Karpas-422 (cell line): Measurements from ENCODE around the gene TNFSF11. TPM values are rescaled to one million over a fixed set of nuclear protein-coding genes. Genes with fewer than 3 reads are reported as not detected.

Experiments
- DNase-seq: peaks from one replicate; pipeline ENCODE4 v3.0.0-alpha.2; 2015
- H2AFZ ChIP-seq: fragments of 200-600 bp; sonication (generic); 2 replicates; pipeline ENCODE4 v1.6.1; 2014; ENCODE audit warnings: antibody characterized with exemption, low read length, mixed read lengths
- H3K27ac ChIP-seq: fragments of 200-600 bp; sonication (generic); 2 replicates; pipeline ENCODE4 v1.5.1; 2014; ENCODE audit warnings: mild to moderate bottlenecking, low read length, moderate library complexity
- H3K27me3 ChIP-seq: fragments of 200-600 bp; sonication (generic); 2 replicates; pipeline ENCODE4 v1.6.1; 2014; ENCODE audit warnings: low read length, mixed read lengths
- H3K36me3 ChIP-seq: fragments of 200-600 bp; sonication (generic); 2 replicates; pipeline ENCODE4 v1.6.1; 2014; ENCODE audit warnings: low read length, mixed read lengths; ENCODE audit not compliant: insufficient read depth
- H3K4me1 ChIP-seq: fragments of 200-600 bp; sonication (generic); 2 replicates; pipeline ENCODE4 v1.6.1; 2014; ENCODE audit warnings: mild to moderate bottlenecking, low read length, mixed read lengths
- H3K4me2 ChIP-seq: fragments of 200-600 bp; sonication (generic); 2 replicates; pipeline ENCODE4 v1.6.1; 2014; ENCODE audit warnings: low read length, low read depth, mild to moderate bottlenecking; ENCODE audit not compliant: poor library complexity, severe bottlenecking
- H3K4me3 ChIP-seq: fragments of 200-600 bp; sonication (generic); 2 replicates; pipeline ENCODE4 v1.5.1; 2014; ENCODE audit warnings: mild to moderate bottlenecking, antibody characterized with exemption, low read length, mixed read lengths
- H3K79me2 ChIP-seq: fragments of 200-600 bp; sonication (generic); 2 replicates; pipeline ENCODE4 v1.6.1; 2014; ENCODE audit warnings: mild to moderate bottlenecking, low read length, mixed read lengths
- H3K9ac ChIP-seq: fragments of 200-600 bp; sonication (generic); 2 replicates; pipeline ENCODE4 v1.6.0; 2014; ENCODE audit warnings: low read length
- H3K9me2 ChIP-seq: fragments of 200-600 bp; sonication (generic), shearing (Covaris generic); replicated peaks from 2 replicates; pipeline ENCODE4 v1.6.0; 2014; ENCODE audit warnings: mild to moderate bottlenecking, low read length, moderate library complexity; ENCODE audit not compliant: insufficient read depth
- H3K9me3 ChIP-seq: fragments of 300-700, 200-600 bp; sonication (generic); 2 replicates; pipeline ENCODE4 v1.6.1; 2014; ENCODE audit warnings: low read length, mixed read lengths
- H4K20me1 ChIP-seq: fragments of 200-600 bp; sonication (generic); 2 replicates; pipeline ENCODE4 v1.6.1; 2014; ENCODE audit warnings: mild to moderate bottlenecking, antibody characterized with exemption, low read length, low read depth; ENCODE audit not compliant: insufficient read depth
- total RNA-seq: library from RNA; depleted of rRNA; stranded (reverse); fragments of >200 nt; shearing (Covaris generic); gene quantifications from 2 replicates; pipeline ENCODE4 v1.2.3, GENCODE V29; 2014; ENCODE audit warnings: low replicate concordance

Gene TNFSF11
- total RNA-seq, 1 experiment from 2014 or later = not detected

DNA sequence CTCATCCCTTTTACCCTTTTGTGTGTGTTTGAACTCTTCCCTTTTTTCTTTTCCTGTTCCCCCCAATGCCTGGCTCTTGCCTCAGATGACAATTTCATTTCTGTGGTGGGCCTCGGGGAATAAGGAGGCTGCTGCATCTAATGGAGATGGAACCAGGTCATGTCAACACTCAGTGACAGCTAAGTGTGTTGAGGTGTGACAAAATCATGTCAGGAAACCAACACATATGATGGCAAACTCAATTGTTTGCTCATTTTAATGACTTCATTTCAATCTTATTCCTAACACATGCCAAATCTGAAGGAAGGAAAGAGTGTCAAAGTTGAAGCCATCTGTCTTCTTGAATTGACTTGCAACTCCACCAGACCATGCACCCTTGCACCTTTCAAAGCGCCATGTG, 36.7 kb downstream of the TNFSF11 start:
- Histone ChIP-seq H2AFZ (no peak overlapping the region), H3K9me3 (no peaks in the 10 kb centered on the region), H3K4me2 (no peak overlapping the region), H3K4me3 (no peak overlapping the region), H3K9ac (no peak overlapping the region), H3K4me1 (peaks cover 26% of the 10 kb centered on the region), H4K20me1 (no peaks in the 10 kb centered on the region), H3K9me2 (no peaks in the 10 kb centered on the region), H3K27ac (no peak overlapping the region), H3K36me3 (no peaks in the 10 kb centered on the region), H3K79me2 (no peaks in the 10 kb centered on the region), H3K27me3 (no peaks in the 10 kb centered on the region)
- DNase-seq = no peak

DNA sequence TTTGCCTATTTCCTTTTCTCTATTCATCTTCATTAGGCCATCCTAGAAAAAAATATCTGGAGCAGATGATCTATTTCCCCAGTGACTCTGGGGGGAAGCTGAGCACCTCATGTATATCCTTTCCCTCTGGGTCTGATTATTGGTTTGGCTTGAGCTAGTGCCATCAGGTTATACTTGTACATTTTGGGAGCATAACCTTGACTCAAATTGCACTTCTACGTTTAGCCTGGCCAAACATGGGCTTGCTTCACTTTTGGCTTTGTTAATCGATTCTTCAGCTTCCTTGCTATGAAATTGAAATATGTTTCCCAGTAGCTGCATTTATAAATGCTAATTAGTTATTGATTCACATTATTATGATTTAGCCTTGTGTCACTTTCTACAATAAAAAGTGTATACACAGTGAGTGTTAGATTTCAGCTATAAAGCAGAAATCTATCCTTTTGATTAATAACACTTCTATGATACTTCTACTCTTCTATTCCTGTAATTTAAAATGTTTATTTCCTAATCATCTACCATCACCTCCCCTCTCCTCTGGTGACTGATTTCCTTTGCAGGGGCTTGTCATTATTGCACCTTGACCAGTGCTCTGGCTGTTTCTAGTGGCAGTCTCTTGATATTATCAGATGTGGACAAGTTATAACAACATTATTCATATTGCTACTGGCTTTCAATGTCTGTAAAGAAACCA, 37.3 kb downstream of the TNFSF11 start:
- no peak overlapping the region for H3K27ac ChIP-seq
- no peak overlapping the region for H3K9ac ChIP-seq
- H3K4me1 ChIP-seq = peaks cover 26% of the 10 kb centered on the region
- no peak overlapping the region for H3K4me2 ChIP-seq
- H3K79me2 ChIP-seq = no peaks in the 10 kb centered on the region
- H3K27me3 ChIP-seq = no peaks in the 10 kb centered on the region
- no peak overlapping the region for H3K4me3 ChIP-seq
- DNase-seq = no peak
- H3K36me3 ChIP-seq = no peaks in the 10 kb centered on the region
- H4K20me1 ChIP-seq = no peaks in the 10 kb centered on the region
- no peaks in the 10 kb centered on the region for H3K9me3 ChIP-seq
- no peak overlapping the region for H2AFZ ChIP-seq
- no peaks in the 10 kb centered on the region for H3K9me2 ChIP-seq

DNA sequence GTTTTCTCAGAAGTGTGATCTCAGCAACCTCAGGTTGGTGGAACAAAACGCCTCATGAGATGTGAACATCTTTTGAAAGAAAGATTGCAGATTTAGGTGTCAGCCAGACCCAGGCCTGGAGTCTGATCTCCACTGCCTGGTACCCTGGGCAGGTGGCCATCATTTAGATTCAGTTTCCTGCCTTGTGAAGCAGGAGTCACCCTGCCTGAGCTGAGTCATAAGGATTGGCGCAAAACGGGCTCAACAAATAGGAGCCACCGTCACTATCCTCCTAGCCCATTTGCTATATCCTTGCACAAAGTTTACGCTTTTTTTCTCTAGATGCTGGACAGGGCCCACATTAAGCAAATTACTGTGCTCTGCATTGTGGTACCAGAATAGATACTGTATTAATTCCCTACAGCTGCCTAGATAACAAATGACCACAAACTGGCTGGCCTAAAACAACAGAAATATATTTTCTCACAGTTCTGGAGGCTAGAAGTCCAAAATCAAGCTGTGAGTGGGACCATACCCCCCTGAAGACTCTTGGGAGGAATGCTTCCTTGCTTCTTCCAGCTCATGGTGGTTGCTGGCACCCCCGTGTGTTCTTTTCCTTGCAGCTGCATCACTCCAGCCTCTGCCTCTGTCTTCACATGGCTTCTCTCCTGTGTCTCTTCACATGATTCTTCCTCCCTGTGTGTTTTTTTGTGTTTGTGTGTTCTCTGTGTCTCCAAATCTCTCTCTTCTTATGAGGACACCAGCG, 38.2 kb downstream of the TNFSF11 start:
- Histone ChIP-seq H3K27me3 (no peaks in the 10 kb centered on the region), H2AFZ (no peak overlapping the region), H3K79me2 (no peaks in the 10 kb centered on the region), H4K20me1 (no peaks in the 10 kb centered on the region), H3K36me3 (no peaks in the 10 kb centered on the region), H3K9me2 (no peaks in the 10 kb centered on the region), H3K9ac (no peak overlapping the region), H3K27ac (no peak overlapping the region), H3K9me3 (no peaks in the 10 kb centered on the region), H3K4me1 (peaks cover 26% of the 10 kb centered on the region), H3K4me2 (no peak overlapping the region), H3K4me3 (no peak overlapping the region)
- no peak for DNase-seq

DNA sequence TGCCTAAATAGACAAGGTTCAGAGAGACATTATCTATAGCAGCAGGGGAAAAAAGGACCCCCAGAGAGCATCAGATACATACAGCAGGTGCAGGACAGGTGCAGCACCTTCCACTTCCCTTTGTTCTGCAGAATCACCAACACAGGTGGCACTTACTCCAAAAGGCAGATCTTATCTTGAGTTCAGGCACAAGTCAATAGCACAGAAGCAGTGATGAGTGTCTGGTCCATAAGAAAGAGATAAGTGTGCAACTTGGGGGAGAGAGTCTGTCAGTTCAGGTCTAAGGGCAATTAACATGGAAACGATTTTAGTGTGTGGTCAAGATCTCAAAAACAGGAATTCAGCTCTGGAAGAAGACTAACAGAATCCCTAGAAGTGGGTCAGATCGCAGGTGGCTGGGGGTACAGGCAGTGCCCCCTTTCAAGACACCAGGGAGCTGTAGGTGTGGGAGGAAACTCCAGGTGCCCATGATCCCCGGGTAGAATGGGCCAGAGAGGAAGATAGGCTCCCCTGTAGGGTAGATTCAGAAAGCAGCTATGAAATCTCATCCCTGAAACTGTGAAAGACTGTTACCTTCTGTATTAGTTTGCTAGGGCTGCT, 40.6 kb downstream of the TNFSF11 start:
- peaks cover 19% of the 10 kb centered on the region for H3K4me1 ChIP-seq
- no peaks in the 10 kb centered on the region for H4K20me1 ChIP-seq
- no peaks in the 10 kb centered on the region for H3K9me3 ChIP-seq
- H3K9me2 ChIP-seq = no peaks in the 10 kb centered on the region
- H3K36me3 ChIP-seq = no peaks in the 10 kb centered on the region
- H3K9ac ChIP-seq = no peak overlapping the region
- no peak overlapping the region for H3K4me2 ChIP-seq
- no peak overlapping the region for H2AFZ ChIP-seq
- no peak for DNase-seq
- no peaks in the 10 kb centered on the region for H3K79me2 ChIP-seq
- no peak overlapping the region for H3K27ac ChIP-seq
- no peaks in the 10 kb centered on the region for H3K27me3 ChIP-seq
- H3K4me3 ChIP-seq = no peak overlapping the region

DNA sequence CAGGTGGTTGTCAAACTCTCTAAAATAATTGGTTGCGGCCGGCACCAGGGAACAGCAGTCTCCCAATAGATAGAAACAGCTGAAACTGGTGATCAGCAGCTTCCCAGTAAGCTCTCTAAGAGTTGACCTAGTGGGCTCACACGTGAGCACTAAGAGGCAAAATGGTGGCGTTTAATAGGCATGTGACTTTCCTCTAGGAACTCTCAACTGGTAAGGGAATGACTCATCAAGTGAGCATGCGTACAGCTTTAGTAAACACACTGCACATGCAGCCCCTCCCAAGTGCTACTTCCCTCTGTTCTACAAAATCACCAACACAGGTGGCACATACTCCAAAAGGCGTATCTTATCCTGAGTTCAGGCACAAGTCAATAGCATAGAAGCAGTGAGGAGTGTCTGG, 41.7 kb downstream of the TNFSF11 start:
- no peaks in the 10 kb centered on the region for H4K20me1 ChIP-seq
- H3K4me1 ChIP-seq = peaks cover 19% of the 10 kb centered on the region
- H3K36me3 ChIP-seq = no peaks in the 10 kb centered on the region
- H3K4me2 ChIP-seq = no peak overlapping the region
- no peak for DNase-seq
- H3K27ac ChIP-seq = no peak overlapping the region
- no peaks in the 10 kb centered on the region for H3K27me3 ChIP-seq
- no peak overlapping the region for H3K9ac ChIP-seq
- H3K4me3 ChIP-seq = no peak overlapping the region
- no peaks in the 10 kb centered on the region for H3K79me2 ChIP-seq
- no peaks in the 10 kb centered on the region for H3K9me3 ChIP-seq
- H3K9me2 ChIP-seq = no peaks in the 10 kb centered on the region
- no peak overlapping the region for H2AFZ ChIP-seq

DNA sequence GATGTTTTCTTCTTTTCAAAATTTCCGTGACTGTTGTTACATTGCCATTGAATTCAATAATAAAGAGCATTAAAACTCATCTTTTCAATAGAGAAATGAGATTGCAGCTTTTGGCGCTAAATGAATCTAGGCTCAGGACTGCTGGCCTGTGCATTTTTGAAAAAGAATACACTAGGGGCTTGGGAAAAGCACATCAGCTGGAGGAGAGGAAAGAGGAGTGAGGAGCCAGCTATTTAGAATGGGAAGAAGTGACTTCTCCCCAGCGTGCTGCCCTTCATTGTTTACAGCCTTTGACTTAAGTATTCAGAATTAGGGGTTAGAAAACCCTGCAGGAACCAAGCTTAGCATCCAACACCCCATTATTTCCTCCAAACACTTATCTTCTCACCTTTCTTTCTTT, 43.3 kb downstream of the TNFSF11 start:
- no peaks in the 10 kb centered on the region for H3K79me2 ChIP-seq
- no peak for DNase-seq
- H3K4me3 ChIP-seq = no peak overlapping the region
- H4K20me1 ChIP-seq = no peaks in the 10 kb centered on the region
- H3K27ac ChIP-seq = no peak overlapping the region
- H3K4me2 ChIP-seq = no peak overlapping the region
- no peaks in the 10 kb centered on the region for H3K9me3 ChIP-seq
- H2AFZ ChIP-seq = no peak overlapping the region
- peaks cover 13% of the 10 kb centered on the region for H3K4me1 ChIP-seq
- no peaks in the 10 kb centered on the region for H3K27me3 ChIP-seq
- H3K36me3 ChIP-seq = no peaks in the 10 kb centered on the region
- H3K9me2 ChIP-seq = no peaks in the 10 kb centered on the region
- no peak overlapping the region for H3K9ac ChIP-seq

DNA sequence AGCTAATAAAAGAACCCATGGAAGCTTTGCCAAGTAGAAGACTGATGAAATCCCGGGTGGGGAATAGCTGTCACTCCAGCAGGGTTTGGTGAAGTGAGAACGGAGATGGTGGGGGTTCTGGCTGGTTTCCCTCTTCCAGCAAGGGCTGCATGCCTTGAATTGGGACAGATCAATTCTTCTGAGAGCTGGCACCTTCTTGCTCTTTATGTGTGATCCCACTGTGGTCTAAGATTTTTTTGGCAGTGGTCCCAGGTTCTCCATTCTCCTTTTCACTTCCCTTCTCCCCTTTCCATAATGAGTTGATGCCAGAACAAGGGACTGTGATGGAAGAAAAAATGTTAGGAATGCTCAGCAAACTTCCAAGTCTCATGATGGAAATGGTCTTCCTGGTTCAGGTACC, 50.0 kb downstream of the TNFSF11 start:
- Histone ChIP-seq H3K36me3 (no peaks in the 10 kb centered on the region), H3K9me2 (no peaks in the 10 kb centered on the region), H3K27ac (no peak overlapping the region), H3K9me3 (no peaks in the 10 kb centered on the region), H3K27me3 (no peaks in the 10 kb centered on the region), H3K4me3 (no peak overlapping the region), H3K79me2 (no peaks in the 10 kb centered on the region), H3K4me1 (no peaks in the 10 kb centered on the region), H2AFZ (no peak overlapping the region), H3K9ac (no peak overlapping the region), H3K4me2 (no peak overlapping the region), H4K20me1 (no peaks in the 10 kb centered on the region)
- no peak for DNase-seq

DNA sequence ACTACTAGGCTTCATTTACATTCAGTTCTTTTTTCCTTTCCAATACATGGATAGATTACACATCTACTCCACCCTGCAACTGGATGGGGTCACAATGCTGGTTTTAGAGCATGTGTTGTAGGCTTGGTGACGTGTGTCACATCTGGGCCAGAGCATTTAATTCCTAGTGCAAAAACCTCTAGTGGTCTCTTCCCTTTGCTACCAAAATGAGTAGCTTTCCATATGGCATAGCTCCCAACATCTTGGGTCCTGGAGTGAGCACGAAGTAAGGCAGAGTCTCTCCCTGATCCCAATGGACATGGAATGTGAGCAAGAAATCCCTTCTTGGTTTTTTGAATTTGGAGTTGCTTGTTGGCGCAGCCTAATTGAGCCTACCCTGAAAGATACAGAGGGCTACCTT, 51.7 kb downstream of the TNFSF11 start:
- no peak overlapping the region for H3K9ac ChIP-seq
- no peaks in the 10 kb centered on the region for H3K79me2 ChIP-seq
- DNase-seq = no peak
- H2AFZ ChIP-seq = no peak overlapping the region
- no peaks in the 10 kb centered on the region for H3K36me3 ChIP-seq
- H3K27me3 ChIP-seq = no peaks in the 10 kb centered on the region
- no peak overlapping the region for H3K4me3 ChIP-seq
- no peaks in the 10 kb centered on the region for H3K4me1 ChIP-seq
- H3K9me3 ChIP-seq = no peaks in the 10 kb centered on the region
- no peak overlapping the region for H3K4me2 ChIP-seq
- H3K27ac ChIP-seq = no peak overlapping the region
- H3K9me2 ChIP-seq = no peaks in the 10 kb centered on the region
- no peaks in the 10 kb centered on the region for H4K20me1 ChIP-seq
